ENCODE measurements around the gene EGFL8. TPM values are rescaled to one million over a fixed set of nuclear protein-coding genes. Genes with fewer than 3 reads are reported as not detected.
"Not testable (repeated sequence)": the region's sequence is repeated elsewhere in the genome, so short reads cannot be mapped to it uniquely, and the experiment has no call there.

EGFL8 gene
- total and polyA plus RNA-seq, 4 experiments from 2014 or later = 0.23 to 16.6 (median 16.6) TPM; not detected in 1

- peaks cover 32 to 59% of the 10 kb centered on the region in 2 donors for H3K36me3 Mint-ChIP-seq
Observed at GRCh38 chr6:32182555-32182981, 18.2 kb downstream of the EGFL8 start.

GRCh38 chr6:32183030-32183429, 18.6 kb downstream of the EGFL8 start:
- Histone ChIP-seq H3K9me3 (ENCODE audit: control insufficient read depth in 1 of 2, low read length in 2 of 2) (no peaks in the 10 kb centered on the region), H3K27ac (ENCODE audit: low read depth, low read length) (no peak overlapping the region), H3K27me3 (ENCODE audit: insufficient read depth, low read length) (no peaks in the 10 kb centered on the region), H3K36me3 (ENCODE audit: insufficient read depth, low read length) (peaks cover 60% of the 10 kb centered on the region), H3K4me3 (ENCODE audit: low read length in 2 of 2) (no peak overlapping the region), H3K4me1 (ENCODE audit: insufficient read depth, low read length) (peaks cover 83% of the 10 kb centered on the region)
- Mint-ChIP-seq H3K36me3 (peaks cover 34 to 59% of the 10 kb centered on the region in 2 donors), H3K9me3 (peaks cover 0 to 2% (median 0%) of the 10 kb centered on the region in 8 donors), H3K27ac (peak overlapping the region in 4 of 7 donors; percentile 47 to 62 (median 61)), H3K4me1 (peaks cover 41 to 66% (median 51%) of the 10 kb centered on the region in 4 donors), H3K4me3 (no peak overlapping the region), H3K27me3 (no peaks in the 10 kb centered on the region)
- POLR2A ChIA-PET (ENCODE audit: partially characterized antibody) = interaction anchor here (0.5 to 8.4 kb wide), 4 partner anchors 8 to 55 kb away, joined by 3 to 408 read pairs (median 4); partner anchors contain the start of genes ATF6B, FKBPL, GPSM3 and PBX2
- no peak for DNase-seq
- CTCF ChIA-PET (ENCODE audit: partially characterized antibody) = interaction anchor here (1.1 to 1.6 kb wide), 2 partner anchors 12 to 65 kb away, joined by 3 to 4 read pairs; no protein-coding TSS in a partner anchor
- intact Hi-C loops (cut with micrococcal nuclease) = no loop called here

More at GRCh38 chr6:32182555-32182981, 18.2 kb downstream of the EGFL8 start:
- CTCF ChIA-PET (ENCODE audit: partially characterized antibody) = interaction anchor here (0.5 to 1.6 kb wide), 3 partner anchors 13 to 89 kb away, joined by 3 to 4 read pairs (median 3); no protein-coding TSS in a partner anchor
- Histone ChIP-seq H3K27me3 (ENCODE audit: insufficient read depth, low read length) (no peaks in the 10 kb centered on the region), H3K4me1 (ENCODE audit: insufficient read depth, low read length) (peaks cover 78% of the 10 kb centered on the region), H3K4me3 (ENCODE audit: low read length in 2 of 2) (no peak overlapping the region), H3K9me3 (ENCODE audit: control insufficient read depth in 1 of 2, low read length in 2 of 2) (no peaks in the 10 kb centered on the region), H3K27ac (ENCODE audit: low read depth, low read length) (no peak overlapping the region), H3K36me3 (ENCODE audit: insufficient read depth, low read length) (peaks cover 56% of the 10 kb centered on the region)
- peaks cover 39 to 63% (median 50%) of the 10 kb centered on the region in 4 donors for H3K4me1 Mint-ChIP-seq
- peaks cover 0 to 2% (median 0%) of the 10 kb centered on the region in 8 donors for H3K9me3 Mint-ChIP-seq
- peak overlapping the region in 1 of 7 donors; percentile 50 for H3K27ac Mint-ChIP-seq
- H3K4me3 Mint-ChIP-seq = no peak overlapping the region
- H3K27me3 Mint-ChIP-seq = no peaks in the 10 kb centered on the region
- POLR2A ChIA-PET (ENCODE audit: partially characterized antibody) = interaction anchor here (0.5 to 8.4 kb wide), 4 partner anchors 9 to 55 kb away, joined by 3 to 408 read pairs (median 4); partner anchors contain the start of genes ATF6B, FKBPL, GPSM3 and PBX2
- DNase-seq = peak in 1 of 5 donors; percentile 29
- intact Hi-C loops (cut with micrococcal nuclease) = no loop called here

GRCh38 chr6:32183483-32184083, 19.2 kb downstream of the EGFL8 start:
- H3K4me1 Mint-ChIP-seq = peaks cover 41 to 66% (median 50%) of the 10 kb centered on the region in 4 donors
- H3K27me3 Mint-ChIP-seq = no peaks in the 10 kb centered on the region
- Histone ChIP-seq H3K27ac (ENCODE audit: low read depth, low read length) (peak overlapping the region; percentile 70), H3K36me3 (ENCODE audit: insufficient read depth, low read length) (peaks cover 60% of the 10 kb centered on the region), H3K4me3 (ENCODE audit: low read length in 2 of 2) (no peak overlapping the region), H3K27me3 (ENCODE audit: insufficient read depth, low read length) (no peaks in the 10 kb centered on the region), H3K9me3 (ENCODE audit: control insufficient read depth in 1 of 2, low read length in 2 of 2) (no peaks in the 10 kb centered on the region), H3K4me1 (ENCODE audit: insufficient read depth, low read length) (peaks cover 88% of the 10 kb centered on the region)
- H3K9me3 Mint-ChIP-seq = peaks cover 0 to 2% (median 0%) of the 10 kb centered on the region in 8 donors
- DNase-seq = peak in 1 of 5 donors; percentile 23
- POLR2A ChIA-PET (ENCODE audit: partially characterized antibody) = interaction anchor here (1.0 to 8.4 kb wide), 2 partner anchors 8 to 56 kb away, joined by 4 to 408 read pairs; partner anchors contain the start of genes ATF6B, GPSM3 and PBX2
- CTCF ChIA-PET (ENCODE audit: partially characterized antibody) = no interaction called here
- peaks cover 36 to 59% of the 10 kb centered on the region in 2 donors for H3K36me3 Mint-ChIP-seq
- H3K27ac Mint-ChIP-seq = peak overlapping the region in 5 of 7 donors; percentile 41 to 73 (median 60)
- H3K4me3 Mint-ChIP-seq = no peak overlapping the region
- intact Hi-C loops (cut with micrococcal nuclease) = no loop called here

- peaks cover 0 to 2% (median 0%) of the 10 kb centered on the region in 8 donors for H3K9me3 Mint-ChIP-seq
- H3K27ac ChIP-seq (ENCODE audit: low read depth, low read length) = peak within 1 kb of the TSS; percentile 70
- no peaks in the 10 kb centered on the region for H3K27me3 Mint-ChIP-seq
- H3K4me3 ChIP-seq (ENCODE audit: low read length in 2 of 2) = no peak within 1 kb of the TSS
- H3K4me1 ChIP-seq (ENCODE audit: insufficient read depth, low read length) = peaks cover 88% of the 10 kb centered on the region
- no peaks in the 10 kb centered on the region for H3K27me3 ChIP-seq (ENCODE audit: insufficient read depth, low read length)
- peak within 1 kb of the TSS; percentile 36 to 97 (median 64) for H3K27ac Mint-ChIP-seq
- peaks cover 60% of the 10 kb centered on the region for H3K36me3 ChIP-seq (ENCODE audit: insufficient read depth, low read length)
- peak within 1 kb of the TSS in 1 of 8 donors; percentile 39 for H3K4me3 Mint-ChIP-seq
- ChIA-PET POLR2A (ENCODE audit: partially characterized antibody) (interaction anchor here (1.3 to 8.4 kb wide), 3 partner anchors 7 to 55 kb away, joined by 3 to 408 read pairs (median 19); partner anchors contain the start of genes GPSM3 and PBX2), CTCF (ENCODE audit: partially characterized antibody) (no interaction called here)
- no peaks in the 10 kb centered on the region for H3K9me3 ChIP-seq (ENCODE audit: control insufficient read depth in 1 of 2, low read length in 2 of 2)
- DNase-seq = no peak
- intact Hi-C loops (cut with micrococcal nuclease) = no loop called here
- H3K36me3 Mint-ChIP-seq = peaks cover 42 to 59% of the 10 kb centered on the region in 2 donors
- H3K4me1 Mint-ChIP-seq = peaks cover 40 to 66% (median 50%) of the 10 kb centered on the region in 4 donors
Observed at GRCh38 chr6:32184084-32184640, 19.8 kb downstream of the EGFL8 start, which contains the start of gene AGER. Gene AGER, minus strand, starts transcription at chr6:32184253. Its CDS starts 31 bp downstream, at chr6:32184222.

GRCh38 chr6:32185681-32186131, 21.3 kb downstream of the EGFL8 start:
- peak in 4 of 5 donors; percentile 33 to 88 (median 47) for DNase-seq
- H3K9me3 ChIP-seq (ENCODE audit: control insufficient read depth in 1 of 2, low read length in 2 of 2); H3K27me3 ChIP-seq (ENCODE audit: insufficient read depth, low read length); H3K27me3 Mint-ChIP-seq; H3K4me3 ChIP-seq (ENCODE audit: low read length in 2 of 2); H3K9me3 Mint-ChIP-seq; intact Hi-C loops (cut with micrococcal nuclease): not testable (repeated sequence)
- Histone ChIP-seq H3K4me1 (ENCODE audit: insufficient read depth, low read length) (peaks cover 76% of the 10 kb centered on the region), H3K27ac (ENCODE audit: low read depth, low read length) (peak overlapping the region; percentile 70), H3K36me3 (ENCODE audit: insufficient read depth, low read length) (peaks cover 59% of the 10 kb centered on the region)
- peaks cover 40 to 58% of the 10 kb centered on the region in 2 donors for H3K36me3 Mint-ChIP-seq
- H3K27ac Mint-ChIP-seq = peak overlapping the region; percentile 96 to 97 (median 97)
- CTCF ChIA-PET (ENCODE audit: partially characterized antibody) = interaction anchor here (1.0 kb wide), 1 partner anchor 61 kb away, joined by 4 read pairs; no protein-coding TSS in a partner anchor
- H3K4me3 Mint-ChIP-seq = peak overlapping the region; percentile 20 to 96 (median 80)
- peaks cover 34 to 54% (median 44%) of the 10 kb centered on the region in 4 donors for H3K4me1 Mint-ChIP-seq
- POLR2A ChIA-PET (ENCODE audit: partially characterized antibody) = interaction anchor here (0.5 to 12.7 kb wide), 6 partner anchors 10 to 786 kb away, joined by 3 to 188 read pairs (median 3); partner anchors contain the start of genes ATF6B and FKBPL

- POLR2A ChIA-PET (ENCODE audit: partially characterized antibody) = interaction anchor here (1.2 to 12.7 kb wide), 4 partner anchors 7 to 786 kb away, joined by 3 to 408 read pairs (median 104); partner anchors contain the start of genes AGPAT1, ATF6B, FKBPL and RNF5
- Mint-ChIP-seq H3K4me1 (peaks cover 32 to 53% (median 39%) of the 10 kb centered on the region in 4 donors), H3K4me3 (peak overlapping the region; percentile 63 to 96 (median 89)), H3K36me3 (peaks cover 42 to 60% of the 10 kb centered on the region in 2 donors), H3K27ac (peak overlapping the region; percentile 96 to 97 (median 97))
- Histone ChIP-seq H3K4me1 (ENCODE audit: insufficient read depth, low read length) (peaks cover 71% of the 10 kb centered on the region), H3K27ac (ENCODE audit: low read depth, low read length) (peak overlapping the region; percentile 70), H3K36me3 (ENCODE audit: insufficient read depth, low read length) (peaks cover 53% of the 10 kb centered on the region)
- H3K9me3 Mint-ChIP-seq; intact Hi-C loops (cut with micrococcal nuclease); H3K27me3 Mint-ChIP-seq; H3K27me3 ChIP-seq (ENCODE audit: insufficient read depth, low read length); H3K4me3 ChIP-seq (ENCODE audit: low read length in 2 of 2); CTCF ChIA-PET (ENCODE audit: partially characterized antibody); DNase-seq; H3K9me3 ChIP-seq (ENCODE audit: control insufficient read depth in 1 of 2, low read length in 2 of 2): not testable (repeated sequence)
Observed at GRCh38 chr6:32186151-32186840, 21.9 kb downstream of the EGFL8 start.

Data from CD4-positive, alpha-beta memory T cell (primary cell).